GM23338 (cell line): Measurements from ENCODE around the gene SND1. TPM values are rescaled to one million over a fixed set of nuclear protein-coding genes. Genes with fewer than 3 reads are reported as not detected.

Experiments
- ATAC-seq: fragments of 200-7000 bp; cut with Tn5 transposase; 3 replicates; pipeline ENCODE4 v1.9.1; 2020
- DNase-seq: peaks from one replicate; pipeline ENCODE4 v3.0.0-alpha.2; 2015; ENCODE audit warnings: low spot score
- H2AFZ ChIP-seq: fragments of 200-600 bp; sonication (generic); 2 replicates; pipeline ENCODE4 v1.8.0; 2016; ENCODE audit warnings: antibody characterized with exemption, mild to moderate bottlenecking, moderate library complexity
- H3F3A ChIP-seq: fragments of 200-600 bp; sonication (generic); replicated peaks from 2 replicates; pipeline ENCODE4 v1.8.0; 2017; ENCODE audit warnings: antibody characterized with exemption, mixed run types, low read depth
- H3K27ac ChIP-seq: fragments of 200-600 bp; sonication (generic); 2 replicates; pipeline ENCODE4 v1.6.1; 2016; ENCODE audit warnings: low read depth
- H3K27me3 ChIP-seq: fragments of 200-600 bp; sonication (generic); 2 replicates; pipeline ENCODE4 v1.8.0; 2016; ENCODE audit warnings: mild to moderate bottlenecking, mixed run types, moderate library complexity; ENCODE audit not compliant: insufficient read depth
- H3K36me3 ChIP-seq: fragments of 200-600 bp; sonication (generic); 2 replicates; pipeline ENCODE4 v1.8.0; 2016; ENCODE audit warnings: mild to moderate bottlenecking; ENCODE audit not compliant: insufficient read depth
- H3K4me1 ChIP-seq: fragments of 200-600 bp; sonication (generic); 2 replicates; pipeline ENCODE4 v1.8.0; 2016; ENCODE audit warnings: mild to moderate bottlenecking, moderate library complexity; ENCODE audit not compliant: insufficient read depth
- H3K4me2 ChIP-seq: fragments of 200-600 bp; sonication (generic); 2 replicates; pipeline ENCODE4 v1.7.1; 2017; ENCODE audit warnings: mixed run types
- H3K4me3 ChIP-seq: fragments of 200-600 bp; sonication (generic); 2 replicates; pipeline ENCODE4 v1.6.1; 2016; ENCODE audit warnings: mixed run types
- H3K79me2 ChIP-seq: fragments of 200-600 bp; sonication (generic); replicated peaks from 2 replicates; pipeline ENCODE4 v1.8.0; 2017; ENCODE audit warnings: mild to moderate bottlenecking; ENCODE audit not compliant: insufficient read depth
- H3K9me2 ChIP-seq: fragments of 200-600 bp; sonication (generic); 2 replicates; pipeline ENCODE4 v1.8.0; 2017; ENCODE audit not compliant: insufficient read depth
- H4K20me1 ChIP-seq: fragments of 200-600 bp; sonication (generic); replicated peaks from 2 replicates; pipeline ENCODE4 v1.8.0; 2017; ENCODE audit warnings: mild to moderate bottlenecking; ENCODE audit not compliant: insufficient read depth
- H3K27ac Mint-ChIP-seq: 2 replicates; pipeline ENCODE4 v1.8.0; 2020; ENCODE audit warnings: inconsistent platforms, mild to moderate bottlenecking, moderate library complexity, mixed read lengths
- H3K27me3 Mint-ChIP-seq: 3 replicates; pipeline ENCODE4 v1.8.0; 2022; ENCODE audit warnings: low read depth, mild to moderate bottlenecking, moderate library complexity, mixed read lengths, inconsistent platforms; ENCODE audit not compliant: insufficient read depth, poor library complexity
- H3K36me3 Mint-ChIP-seq: 3 replicates; pipeline ENCODE4 v1.8.0; 2021; ENCODE audit warnings: low read depth, mild to moderate bottlenecking, inconsistent platforms, moderate library complexity, mixed read lengths
- H3K4me1 Mint-ChIP-seq: 3 replicates; pipeline ENCODE4 v1.8.0; 2020; ENCODE audit warnings: mild to moderate bottlenecking, inconsistent platforms, mixed read lengths
- H3K4me3 Mint-ChIP-seq: 3 replicates; pipeline ENCODE4 v1.8.0; 2021; ENCODE audit warnings: moderate library complexity, mild to moderate bottlenecking, inconsistent platforms, mixed read lengths
- H3K9me3 Mint-ChIP-seq: 3 replicates; pipeline ENCODE4 v1.8.0; 2020; ENCODE audit warnings: moderate library complexity, mild to moderate bottlenecking, inconsistent platforms, mixed read lengths
- CREB1 ChIP-seq: fragments of 250-450 bp; sonication (Bioruptor Pico); IDR thresholded peaks from 2 replicates; pipeline ENCODE4 v1.5.0; 2020; ENCODE audit warnings: low read depth, mild to moderate bottlenecking, moderate library complexity
- CTCF ChIP-seq, 2 experiments: fragments of 200-600 bp in 1 of 2; sonication (generic) in 1 of 2; conservative IDR thresholded peaks; 2 replicates each; pipeline versions ENCODE4 v1.5.1 to v1.6.1; 2016 to 2017; ENCODE audit warnings: antibody characterized with exemption in 2 of 2, low read depth in 2 of 2, mild to moderate bottlenecking in 2 of 2, moderate library complexity in 1 of 2
- ETS1 ChIP-seq: IDR thresholded peaks from 2 replicates; pipeline ENCODE4 v1.6.1; 2016; ENCODE audit warnings: antibody characterized with exemption
- EZH2 ChIP-seq: fragments of 200-600 bp; sonication (generic); IDR thresholded peaks from one replicate; pipeline ENCODE4 v1.8.0; 2017; ENCODE audit warnings: antibody characterized with exemption, mild to moderate bottlenecking, low read depth; ENCODE audit not compliant: unreplicated experiment
- EZH2phosphoT487 ChIP-seq: fragments of 200-600 bp; sonication (generic); IDR thresholded peaks from one replicate; pipeline ENCODE4 v1.8.1; 2018; ENCODE audit warnings: antibody characterized with exemption; ENCODE audit not compliant: unreplicated experiment
- JUNB ChIP-seq: IDR thresholded peaks from one replicate; pipeline ENCODE4 v1.6.1; 2016; ENCODE audit warnings: antibody characterized with exemption; ENCODE audit not compliant: unreplicated experiment
- NANOG ChIP-seq: IDR thresholded peaks from 2 replicates; pipeline ENCODE4 v1.6.1; 2016; ENCODE audit warnings: antibody characterized with exemption, borderline replicate concordance
- POLR2AphosphoS5 ChIP-seq: IDR thresholded peaks from 2 replicates; pipeline ENCODE4 v1.6.1; 2016; ENCODE audit warnings: antibody characterized with exemption, low read depth
- REST ChIP-seq: IDR thresholded peaks from one replicate; pipeline ENCODE4 v1.6.1; 2018; ENCODE audit warnings: antibody characterized with exemption; ENCODE audit not compliant: unreplicated experiment
- STAT1 ChIP-seq: IDR thresholded peaks from one replicate; pipeline ENCODE4 v1.6.1; 2016; ENCODE audit warnings: antibody characterized with exemption; ENCODE audit not compliant: unreplicated experiment
- ZNF114 ChIP-seq: fragments of 250-450 bp; sonication (Bioruptor Pico); IDR thresholded peaks from 2 replicates; pipeline ENCODE4 v1.5.0; 2020; ENCODE audit warnings: mild to moderate bottlenecking, moderate library complexity
- ZNF331 ChIP-seq: fragments of 250-450 bp; sonication (Bioruptor Pico); IDR thresholded peaks from 2 replicates; pipeline ENCODE4 v1.5.0; 2020; ENCODE audit warnings: low read depth, mild to moderate bottlenecking, moderate library complexity
- ZNF462 ChIP-seq: fragments of 250-450 bp; sonication (Bioruptor Pico); IDR thresholded peaks from 2 replicates; pipeline ENCODE4 v1.5.0; 2020; ENCODE audit warnings: mild to moderate bottlenecking, moderate library complexity
- polyA plus RNA-seq: library from polyadenylated mRNA; unstranded; fragments of >200 nt; fragmentation: Nextera tagmentation; extraction: Ambion mirVana; gene quantifications from 2 replicates; pipeline ENCODE4 v1.2.1, GENCODE V29; 2016
- total RNA-seq: library from RNA; depleted of rRNA; stranded (reverse); fragments of >200 nt; shearing (Covaris generic); gene quantifications from 2 replicates; pipeline ENCODE4 v1.2.3, GENCODE V29; 2014

Gene SND1
- total and polyA plus RNA-seq, 2 experiments from 2014 or later = 107 to 254 TPM

- Histone ChIP-seq H3K27ac (no peak overlapping the region), H3F3A (no peaks in the 10 kb centered on the region), H3K4me2 (peak overlapping the region; percentile 92), H3K9me2 (no peaks in the 10 kb centered on the region), H4K20me1 (no peaks in the 10 kb centered on the region), H2AFZ (peak overlapping the region; percentile 100), H3K4me1 (peaks cover 11% of the 10 kb centered on the region; the same call in 1 of the 2 replicates), H3K79me2 (no peaks in the 10 kb centered on the region), H3K4me3 (peak overlapping the region; percentile 77), H3K36me3 (no peaks in the 10 kb centered on the region), H3K27me3 (peaks cover 62% of the 10 kb centered on the region)
- no peak overlapping the region for H3K27ac Mint-ChIP-seq
- H3K9me3 Mint-ChIP-seq = peaks cover 20% of the 10 kb centered on the region
- no peak for TF ChIP-seq NANOG
- TF ChIP-seq STAT1 = no peak
- TF ChIP-seq EZH2 = peak; percentile 30
- TF ChIP-seq EZH2phosphoT487 = no peak
- 0 out of 2 replicates have a peak, but pooled peaks have one; percentile 26 for TF ChIP-seq POLR2AphosphoS5
- TF ChIP-seq ZNF114 = no peak
- TF ChIP-seq CREB1 (CRISPR knock-in tag) = no peak
- TF ChIP-seq CTCF (conservative IDR thresholded peaks at IDR 0.05; ENCODE audit: low read depth in 2 of 2) = peak; percentile 58 to 67
- TF ChIP-seq ZNF331 (CRISPR knock-in tag) = no peak
- TF ChIP-seq ETS1 = no peak
- TF ChIP-seq REST = no peak
- no peak for TF ChIP-seq JUNB
- TF ChIP-seq ZNF462 (CRISPR knock-in tag) = no peak
- H3K4me3 Mint-ChIP-seq = peak overlapping the region; percentile 77
- H3K4me1 Mint-ChIP-seq = peaks cover 9% of the 10 kb centered on the region
- DNase-seq (peak; percentile 86), ATAC-seq (peak; percentile 77)
- H3K27me3 Mint-ChIP-seq = peaks cover 34% of the 10 kb centered on the region
- H3K36me3 Mint-ChIP-seq = peaks cover 8% of the 10 kb centered on the region
These were observed 483.7 kb downstream of the SND1 start for GRCh38 chr7:128135515-128136214.
